Mesangial cell (primary cell): ENCODE measurements around the gene SAMD4B. TPM values are rescaled to one million over a fixed set of nuclear protein-coding genes. Genes with fewer than 3 reads are reported as not detected.

Experiments used
- total RNA-seq: library from RNA; depleted of rRNA; stranded (reverse); fragments of >200 nt; gene quantifications from 2 replicates; pipeline ENCODE4 v1.2.3, GENCODE V29; 2015

The SAMD4B gene
- total RNA-seq, result 94.0 and 133 TPM in 2 replicates

GRCh38 chr19:39341719-39342604, at the start of gene SAMD4B:
SAMD4B (plus strand) TSS chr19:39342421; CDS start chr19:39356894, 14,473 bp downstream.

GRCh38 chr19:39296055-39296645, 46.1 kb upstream of the SAMD4B start, which contains the start of gene IFNL1:
IFNL1 (plus strand) TSS chr19:39296407; CDS start chr19:39296422, 15 bp downstream.

GRCh38 chr19:39390751-39391437, 48.7 kb downstream of the SAMD4B start, which contains the start of the genes MED29 and PAF1:
MED29 (plus strand) TSS chr19:39391378; CDS start chr19:39391423, 45 bp downstream.
PAF1 (minus strand) TSS chr19:39391106; CDS start chr19:39390864, 242 bp downstream.

GRCh38 chr19:39406656-39407409, 64.6 kb downstream of the SAMD4B start, which contains the start of gene ZFP36:
ZFP36 (plus strand) TSS chr19:39406847; CDS start chr19:39406905, 58 bp downstream.

GRCh38 chr19:39412100-39412866, 70.1 kb downstream of the SAMD4B start, which contains the start of gene PLEKHG2:
PLEKHG2 (plus strand) TSS chr19:39412669; CDS start chr19:39414087, 1,418 bp downstream.

Other genes with a start within 250 kb of the SAMD4B start
- gene PAK4, start 216.6 kb upstream of the SAMD4B start, total RNA-seq, result 28.9 and 40.7 TPM in 2 replicates
- 0.25 TPM in 1 of 2 replicates, not detected in the other for gene NCCRP1, start 145.5 kb upstream of the SAMD4B start, total RNA-seq
- gene SYCN, start 138.2 kb upstream of the SAMD4B start, total RNA-seq, result not detected in 2 replicates
- not detected in 2 replicates for gene IFNL3, start 97.4 kb upstream of the SAMD4B start, total RNA-seq
- gene IFNL4, start 93.6 kb upstream of the SAMD4B start, total RNA-seq, result not detected in 2 replicates
- gene IFNL2, start 74.0 kb upstream of the SAMD4B start, total RNA-seq, result not detected in 2 replicates
- gene IFNL1, start 46.0 kb upstream of the SAMD4B start, total RNA-seq, result not detected in 2 replicates
- gene LRFN1, start 21.6 kb upstream of the SAMD4B start, total RNA-seq, result 0.65 and 1.0 TPM in 2 replicates
- not detected in 2 replicates for gene GMFG, start 6.4 kb upstream of the SAMD4B start, total RNA-seq
- 39.7 and 61.4 TPM in 2 replicates for gene PAF1, start 48.7 kb downstream of the SAMD4B start, total RNA-seq
- 46.3 and 64.5 TPM in 2 replicates for gene MED29, start 49.0 kb downstream of the SAMD4B start, total RNA-seq
- gene ZFP36, start 64.4 kb downstream of the SAMD4B start, total RNA-seq, result 15.0 and 34.1 TPM in 2 replicates
- 27.1 and 55.8 TPM in 2 replicates for gene PLEKHG2, start 70.2 kb downstream of the SAMD4B start, total RNA-seq
- 2,011 and 2,213 TPM in 2 replicates for gene RPS16, start 93.5 kb downstream of the SAMD4B start, total RNA-seq
- 75.0 and 75.4 TPM in 2 replicates for gene SUPT5H, start 103.2 kb downstream of the SAMD4B start, total RNA-seq
- 97.4 and 144 TPM in 2 replicates for gene TIMM50, start 138.4 kb downstream of the SAMD4B start, total RNA-seq
- 1.9 and 2.8 TPM in 2 replicates for gene DLL3, start 156.5 kb downstream of the SAMD4B start, total RNA-seq
- gene SELENOV, start 172.7 kb downstream of the SAMD4B start, total RNA-seq, result 0.81 TPM in 1 of 2 replicates, not detected in the other
- 3.3 and 3.9 TPM in 2 replicates for gene EID2B, start 190.4 kb downstream of the SAMD4B start, total RNA-seq
- 13.2 and 19.5 TPM in 2 replicates for gene EID2, start 197.7 kb downstream of the SAMD4B start, total RNA-seq